NOMO-1 (cell line): Measurements from ENCODE around the gene TTBK2.
A peak's percentile ranks its signal among the peaks of the same experiment; 100 is the strongest.

Experiments
- DNase-seq, 2 experiments: peaks; one replicate each; lab custom pipeline; 2025; ENCODE audit not compliant: unreplicated experiment in 2 of 2; lab: John Stamatoyannopoulos, UW

TTBK2 gene

DNA sequence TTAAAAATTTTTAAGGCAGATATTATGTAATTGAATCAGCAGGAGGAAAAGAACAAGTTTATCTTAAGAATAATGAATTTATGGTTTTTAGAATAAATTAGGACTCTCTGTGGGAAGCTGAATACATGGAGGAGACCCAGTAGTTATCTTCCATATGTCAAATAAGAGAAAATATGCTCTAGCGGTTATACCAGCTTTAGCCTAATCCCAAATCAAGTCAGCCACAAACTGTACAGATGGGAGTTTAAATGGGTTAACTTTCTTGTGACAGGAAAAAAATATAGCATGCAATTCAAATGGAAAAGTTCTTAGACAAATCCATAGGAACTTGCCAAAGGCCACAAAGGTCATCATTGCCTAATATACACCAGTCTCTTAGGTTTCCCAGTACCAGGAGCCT is 84.3 kb downstream of the TTBK2 start:
- no peak for DNase-seq

- DNase-seq, result no peak
Observed at GRCh38 chr15:42832576-42832975, 88.0 kb downstream of the TTBK2 start.

DNA sequence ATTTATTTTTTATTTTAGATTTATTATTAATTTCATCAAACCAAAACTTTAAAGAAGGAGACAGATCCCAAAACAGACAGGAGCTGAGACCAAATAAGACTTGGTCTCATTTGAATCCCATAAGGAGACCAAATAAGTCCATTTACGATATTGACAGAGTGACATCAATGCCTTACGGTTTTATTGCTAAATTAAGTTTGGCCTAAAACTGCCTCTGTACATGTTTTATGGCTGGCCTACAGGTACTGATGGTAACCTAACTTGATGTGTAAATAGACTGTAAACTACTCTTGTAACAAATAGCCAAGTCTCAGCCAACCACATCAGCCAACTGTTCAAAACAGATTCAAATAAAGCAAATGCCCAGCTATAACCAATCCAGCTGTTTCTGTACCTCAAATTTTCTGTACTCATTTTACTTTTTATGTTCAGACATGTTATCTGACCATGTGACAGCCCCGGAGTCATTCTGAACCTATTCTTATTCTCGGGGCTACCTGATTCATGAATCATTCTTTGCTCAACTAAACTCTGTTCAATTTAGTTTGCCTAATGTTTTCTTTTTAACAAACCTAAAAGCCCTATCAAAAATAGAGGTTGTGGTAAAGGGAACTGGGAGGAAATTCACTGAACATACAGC is 94.2 kb downstream of the TTBK2 start:
- no peak for DNase-seq

- DNase-seq, result no peak
Observed at GRCh38 chr15:42825599-42825998, 95.0 kb downstream of the TTBK2 start.

DNA sequence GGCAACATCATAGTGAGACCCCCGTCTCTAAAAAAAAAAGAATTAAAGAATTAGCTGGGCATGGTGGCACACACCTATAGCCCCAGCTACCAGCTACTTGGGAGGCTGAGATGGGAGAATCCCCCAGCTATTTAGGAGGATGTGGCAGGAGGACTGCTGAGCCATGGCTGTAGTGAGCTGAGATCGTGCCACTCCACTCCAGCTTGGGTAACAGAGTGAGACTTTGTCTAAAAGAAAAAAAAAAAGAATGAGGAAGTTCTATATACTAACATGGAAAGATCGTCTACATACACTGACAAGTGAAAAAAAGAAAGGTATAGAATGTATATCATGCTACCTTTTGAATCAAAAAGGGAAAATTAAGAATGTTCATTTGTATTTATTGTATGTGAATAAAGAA is 99.8 kb downstream of the TTBK2 start:
- no peak for DNase-seq

DNA sequence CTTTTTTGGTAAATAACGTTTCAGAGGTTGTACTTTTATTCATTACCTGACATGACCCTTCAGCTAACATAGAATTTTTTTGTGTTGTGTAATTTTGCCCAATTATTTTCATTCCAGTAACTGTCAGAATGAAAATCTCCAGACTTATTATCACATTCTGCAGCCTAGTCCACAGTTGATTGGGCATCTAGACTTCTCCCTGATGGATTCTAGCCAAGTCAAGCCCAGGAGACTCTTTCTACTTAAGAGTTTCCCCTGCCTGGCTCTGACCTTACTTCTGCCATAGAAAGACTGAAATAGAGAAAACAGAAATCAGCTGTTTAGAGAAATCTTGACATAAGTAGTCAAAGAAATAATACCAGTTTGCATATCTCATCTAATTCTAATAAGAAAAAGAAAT is 100.8 kb downstream of the TTBK2 start:
- DNase-seq, result no peak

GRCh38 chr15:42811433-42811832 is 109.1 kb downstream of the TTBK2 start:
- no peak for DNase-seq

DNA sequence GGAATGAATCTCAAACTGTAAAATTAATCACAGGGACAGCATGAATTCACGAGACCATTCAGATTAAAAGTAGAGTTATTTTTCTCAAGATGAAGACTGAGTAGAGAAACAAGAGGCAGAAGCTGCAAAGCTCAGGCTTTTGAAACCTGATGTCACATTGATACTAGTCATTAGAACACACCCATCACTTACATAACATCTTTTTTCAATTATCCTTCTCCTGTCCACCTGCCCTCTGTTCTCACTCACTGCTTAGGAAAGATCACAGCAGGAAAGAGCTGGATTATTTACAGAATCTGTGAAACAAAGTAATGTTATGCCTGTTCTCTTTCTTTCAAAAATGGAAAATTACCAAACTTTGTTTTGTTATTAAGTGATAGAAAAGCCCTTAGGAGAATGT is 111.7 kb downstream of the TTBK2 start:
- DNase-seq, result no peak

GRCh38 chr15:42805266-42805665 is 115.3 kb downstream of the TTBK2 start:
- DNase-seq, result no peak

DNA sequence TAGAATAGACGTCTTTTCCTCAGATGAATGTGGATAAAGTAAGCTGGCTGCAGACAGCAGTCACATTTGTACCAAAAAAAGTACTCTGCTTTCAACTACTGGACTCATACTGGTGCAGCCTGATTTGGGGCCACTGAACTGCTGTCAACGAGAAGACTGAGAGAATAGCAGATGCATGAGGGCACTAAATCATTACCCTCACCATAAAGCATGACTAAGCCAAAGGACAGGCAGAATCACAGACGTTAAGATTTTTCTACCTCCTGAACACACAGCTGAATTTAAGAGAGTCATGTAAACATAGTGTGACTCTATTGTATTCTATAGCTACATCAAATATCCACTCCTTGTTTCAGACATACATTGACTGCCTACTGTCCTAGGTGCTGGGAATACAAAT is 115.8 kb downstream of the TTBK2 start:
- no peak for DNase-seq

GRCh38 chr15:42803436-42803835 is 117.1 kb downstream of the TTBK2 start:
- DNase-seq, result no peak

DNA sequence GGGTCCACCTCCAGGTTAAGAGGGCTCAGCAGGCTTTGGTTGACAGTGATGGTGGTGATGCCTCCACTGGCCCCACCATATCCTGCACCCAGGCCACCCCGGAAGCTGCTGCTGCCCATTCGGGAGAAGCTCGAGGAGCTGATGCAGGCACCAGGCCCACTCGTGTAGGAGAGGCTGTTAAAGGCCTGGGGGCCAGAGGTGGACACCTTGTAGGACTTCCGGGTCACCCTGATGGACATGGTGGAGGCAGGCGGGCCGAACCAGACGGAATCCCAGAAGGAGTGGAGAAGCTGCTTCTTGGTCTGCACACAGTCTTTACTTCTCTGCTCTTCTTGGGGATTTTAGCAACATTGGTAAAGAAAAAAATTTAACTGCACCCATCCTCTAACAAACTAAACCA is 118.4 kb downstream of the TTBK2 start:
- DNase-seq, result no peak

- no peak for DNase-seq
Observed at GRCh38 chr15:42800731-42801474, 119.7 kb downstream of the TTBK2 start.

DNA sequence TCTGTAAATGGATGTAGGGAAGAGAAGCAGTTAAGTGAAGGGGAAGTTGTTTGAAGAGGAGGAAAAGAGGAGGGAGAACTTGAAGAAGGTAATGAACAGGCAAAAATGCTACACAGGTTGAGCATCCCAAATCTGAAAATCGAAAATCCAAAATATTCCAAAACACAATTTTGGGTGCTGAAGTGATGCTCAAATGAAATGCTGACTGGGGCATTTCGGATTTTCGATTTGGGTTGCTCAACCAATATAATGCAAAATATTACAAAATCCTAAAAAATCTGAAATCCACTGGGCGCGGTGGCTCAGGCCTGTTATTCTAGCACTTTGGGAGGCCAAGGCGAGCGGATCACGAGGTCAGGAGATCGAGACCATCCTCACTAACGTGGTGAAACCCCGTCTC is 121.8 kb downstream of the TTBK2 start:
- no peak for DNase-seq

DNA sequence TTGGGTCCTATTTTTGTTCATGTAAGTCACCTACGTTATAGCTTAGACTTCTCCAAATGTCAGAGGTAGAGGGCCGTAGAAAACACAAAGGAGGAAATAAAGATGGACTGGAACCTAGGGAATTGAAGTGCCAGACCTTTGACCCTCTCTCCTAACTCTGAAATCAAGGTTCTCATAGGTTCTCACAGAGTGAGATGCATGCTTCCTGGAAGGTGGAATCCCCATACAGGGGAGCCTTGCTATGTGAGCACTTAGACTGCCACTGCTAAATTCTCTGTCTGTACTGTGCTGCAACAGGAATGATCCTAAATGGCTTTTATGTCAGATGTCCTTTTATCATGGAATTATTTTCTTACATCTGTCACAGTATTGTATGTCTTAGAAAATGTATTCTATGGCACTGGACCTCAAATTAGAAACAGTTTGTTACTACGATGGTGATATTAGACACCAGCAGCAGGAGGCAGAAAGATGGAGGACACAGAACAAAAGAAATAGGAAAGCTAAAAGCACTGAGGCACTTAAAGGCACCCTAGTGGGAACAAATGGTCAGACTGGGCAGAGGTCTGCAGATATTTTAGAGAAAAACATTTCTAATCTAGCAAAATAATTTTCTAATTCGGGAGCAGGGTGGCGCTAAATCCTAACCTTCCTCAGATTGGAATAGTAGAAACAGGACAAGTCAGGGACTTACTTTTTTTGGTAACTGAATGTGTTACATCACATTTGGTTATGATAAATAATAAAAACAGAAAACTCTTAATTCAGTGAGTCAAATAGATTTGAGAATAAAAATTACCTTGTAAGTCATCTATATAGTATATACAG is 123.4 kb downstream of the TTBK2 start:
- DNase-seq, result no peak

- peak; percentile 22 to 74 for DNase-seq
Observed at GRCh38 chr15:42788725-42789124, 131.9 kb downstream of the TTBK2 start.

GRCh38 chr15:42786978-42787377 is 133.6 kb downstream of the TTBK2 start:
- DNase-seq, result no peak

DNA sequence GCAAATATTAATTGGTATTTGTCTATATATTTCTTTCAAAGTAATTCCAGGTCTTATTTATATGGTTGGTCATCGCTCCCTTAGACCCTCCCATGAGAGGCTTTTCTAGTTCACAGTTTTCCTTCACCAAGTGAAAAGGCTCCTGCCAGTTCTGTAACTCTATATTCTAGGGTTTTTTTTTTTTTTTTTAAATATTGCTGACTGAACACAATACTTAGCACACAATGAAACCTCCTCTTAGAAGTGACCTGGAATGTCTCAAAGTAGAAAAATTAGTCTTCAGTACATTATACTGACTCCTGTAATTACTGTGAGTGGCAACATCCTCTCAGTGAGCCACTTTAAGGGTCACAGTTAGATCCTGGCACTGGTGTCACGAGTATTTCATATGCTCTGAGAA is 135.0 kb downstream of the TTBK2 start:
- no peak for DNase-seq

DNA sequence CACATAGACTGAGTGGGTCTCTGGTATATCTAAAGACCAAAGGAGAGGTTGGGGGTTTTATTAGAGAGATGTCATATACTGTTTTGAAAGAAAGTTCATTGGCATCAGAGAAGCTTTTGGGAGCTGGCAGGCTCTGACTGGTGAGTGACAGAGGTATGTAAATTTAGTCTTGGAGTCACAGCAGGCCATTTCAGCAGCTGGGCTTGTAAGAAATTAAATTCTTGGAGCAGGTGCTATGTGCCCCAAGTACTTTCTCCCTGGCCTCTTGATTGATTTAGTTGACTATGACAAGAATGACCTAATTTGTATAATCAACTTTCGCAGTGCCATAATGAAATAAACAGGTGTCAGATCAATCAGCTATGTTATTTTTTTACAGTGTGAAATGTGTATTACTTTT is 135.9 kb downstream of the TTBK2 start:
- no peak for DNase-seq

DNA sequence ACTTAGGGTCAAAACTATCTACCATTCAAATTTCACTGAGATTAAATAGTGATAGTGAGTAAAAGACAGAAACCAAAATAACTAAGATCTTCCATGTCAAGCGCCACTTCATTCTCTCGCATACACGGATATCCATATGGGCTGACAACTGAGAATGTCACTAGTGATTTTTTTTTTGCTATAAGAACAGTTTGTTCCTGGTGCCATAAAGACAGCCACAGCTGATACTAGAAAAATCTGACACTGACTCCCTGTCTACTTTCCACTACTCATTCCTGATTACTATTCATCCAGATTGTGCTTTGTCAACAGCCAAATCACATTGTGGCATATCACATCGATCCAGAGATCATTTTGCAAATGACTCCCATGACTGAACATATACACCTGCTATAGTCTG is 137.9 kb downstream of the TTBK2 start:
- DNase-seq, result no peak

DNA sequence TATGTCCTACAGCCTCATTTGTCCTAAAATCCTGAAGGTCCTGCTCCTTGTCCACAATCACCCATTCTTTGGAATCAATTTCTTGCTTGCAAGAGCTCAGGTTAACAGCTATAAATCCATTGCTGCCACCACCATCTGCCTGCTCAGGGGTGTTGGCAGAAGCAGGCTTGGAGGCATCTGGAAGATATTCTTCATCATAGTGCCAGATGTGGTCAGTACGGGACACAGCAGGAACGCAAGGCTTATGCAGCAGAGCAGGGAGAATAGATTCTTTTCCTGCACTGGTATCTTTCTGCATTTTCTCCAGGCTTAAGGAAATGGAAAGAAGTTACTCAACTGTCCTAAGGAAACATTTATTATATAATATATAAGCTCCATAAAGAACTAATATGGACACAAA is 145.2 kb downstream of the TTBK2 start:
- DNase-seq, result no peak

DNA sequence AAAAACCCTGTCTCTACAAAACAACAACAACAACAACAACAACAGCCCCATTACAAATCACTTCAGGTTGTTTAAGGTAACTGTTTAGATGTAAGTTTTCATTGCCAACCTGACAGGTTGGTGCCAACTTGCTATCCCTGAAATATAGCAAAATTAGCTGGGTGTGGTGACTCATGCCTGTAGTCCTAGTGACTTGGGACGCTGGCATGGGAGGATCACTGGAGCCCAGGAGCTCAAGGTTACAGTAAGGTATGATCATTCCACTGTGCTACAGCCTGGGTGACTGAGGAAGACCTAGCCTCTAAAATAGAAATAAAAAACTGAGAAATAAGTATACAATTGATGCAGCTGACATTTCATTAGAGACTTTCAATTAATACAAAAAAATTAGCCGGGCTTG is 147.7 kb downstream of the TTBK2 start:
- DNase-seq, result no peak
